ENCODE results near the gene SLC8A2.

- TF ChIP-seq, protein P1, sequence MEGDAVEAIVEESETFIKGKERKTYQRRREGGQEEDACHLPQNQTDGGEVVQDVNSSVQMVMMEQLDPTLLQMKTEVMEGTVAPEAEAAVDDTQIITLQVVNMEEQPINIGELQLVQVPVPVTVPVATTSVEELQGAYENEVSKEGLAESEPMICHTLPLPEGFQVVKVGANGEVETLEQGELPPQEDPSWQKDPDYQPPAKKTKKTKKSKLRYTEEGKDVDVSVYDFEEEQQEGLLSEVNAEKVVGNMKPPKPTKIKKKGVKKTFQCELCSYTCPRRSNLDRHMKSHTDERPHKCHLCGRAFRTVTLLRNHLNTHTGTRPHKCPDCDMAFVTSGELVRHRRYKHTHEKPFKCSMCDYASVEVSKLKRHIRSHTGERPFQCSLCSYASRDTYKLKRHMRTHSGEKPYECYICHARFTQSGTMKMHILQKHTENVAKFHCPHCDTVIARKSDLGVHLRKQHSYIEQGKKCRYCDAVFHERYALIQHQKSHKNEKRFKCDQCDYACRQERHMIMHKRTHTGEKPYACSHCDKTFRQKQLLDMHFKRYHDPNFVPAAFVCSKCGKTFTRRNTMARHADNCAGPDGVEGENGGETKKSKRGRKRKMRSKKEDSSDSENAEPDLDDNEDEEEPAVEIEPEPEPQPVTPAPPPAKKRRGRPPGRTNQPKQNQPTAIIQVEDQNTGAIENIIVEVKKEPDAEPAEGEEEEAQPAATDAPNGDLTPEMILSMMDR (IDR thresholded peaks at IDR 0.05): no peak
- no peak for TF ChIP-seq ZFX (IDR thresholded peaks at IDR 0.05; ENCODE audit: borderline replicate concordance)
Observed at GRCh38 chr19:47506459-47506858, 34.8 kb upstream of the SLC8A2 start.

Measured in 22Rv1 (cell line).